PFSK-1 (cell line): ENCODE data around the gene STK10.

Experiments used
- FOXP2 ChIP-seq: optimal IDR thresholded peaks from 2 replicates; pipeline ENCODE3; 2011; ENCODE audit warnings: borderline replicate concordance, control low read depth, inconsistent platforms; ENCODE audit not compliant: insufficient read depth; ENCODE audit errors: extremely low read length, extremely low read depth
- POLR2AphosphoS5 ChIP-seq: IDR thresholded peaks from 2 replicates; pipeline ENCODE4 v1.6.1; 2012; ENCODE audit warnings: low read depth, mild to moderate bottlenecking, control low read depth, low read length, moderate library complexity
- TAF1 ChIP-seq: IDR thresholded peaks from 2 replicates; pipeline ENCODE4 v1.6.1; 2012; ENCODE audit warnings: low read length, control low read depth, borderline replicate concordance; ENCODE audit not compliant: insufficient read depth

GRCh38 chr5:172078726-172079345, 109.2 kb downstream of the STK10 start:
- TF ChIP-seq TAF1: no peak
- TF ChIP-seq POLR2AphosphoS5: no peak
- no peak for TF ChIP-seq FOXP2
